HG02943 (cell line): Measurements from ENCODE around the gene COL13A1.

ENCODE experiments used
- ATAC-seq: cut with Tn5 transposase; IDR thresholded peaks from one replicate; pipeline ENCODE4 v1.9.1; 2021; ENCODE audit warnings: mild to moderate bottlenecking, low read depth, moderate library complexity; ENCODE audit not compliant: unreplicated experiment

The COL13A1 gene

DNA sequence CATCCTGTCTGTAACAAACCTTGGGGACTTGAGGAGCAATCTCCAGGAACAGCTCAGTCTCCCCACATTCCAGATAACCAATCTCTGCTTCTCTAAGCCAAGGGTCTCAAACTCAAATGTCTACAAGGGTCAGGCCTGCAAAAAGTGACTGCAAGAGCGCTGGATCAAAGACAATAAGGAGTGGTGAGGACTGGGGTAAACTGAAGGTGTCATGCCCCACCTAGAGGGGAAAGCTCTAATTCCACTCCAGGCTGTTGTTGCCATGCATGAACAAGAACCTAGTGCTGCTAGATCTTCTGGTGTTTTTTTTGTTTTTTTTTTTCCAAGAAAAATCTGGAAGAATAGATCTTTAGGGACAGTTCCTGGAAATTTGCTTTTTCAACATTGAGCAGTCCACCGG lies 133.1 kb downstream of the COL13A1 start:
- ATAC-seq = no peak

DNA sequence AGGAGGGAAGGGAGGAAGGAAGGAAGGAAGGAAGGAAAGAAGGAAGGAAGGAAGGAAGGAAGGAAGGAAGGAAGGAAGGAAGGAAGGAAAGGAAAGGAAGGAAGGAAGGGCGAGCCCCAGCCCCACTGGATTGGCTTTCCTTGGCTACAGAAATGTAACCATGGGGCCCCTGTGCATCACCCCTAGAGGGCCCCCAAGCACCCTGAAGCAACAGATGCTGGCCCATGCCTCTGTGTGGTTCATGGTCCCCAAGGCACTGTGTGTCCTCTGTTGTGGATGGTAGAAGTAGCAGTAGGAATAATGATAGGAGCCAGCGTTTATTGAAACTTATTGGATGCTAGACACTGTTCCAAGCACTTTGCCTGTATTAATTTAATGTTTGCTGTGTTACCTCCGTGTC lies 134.4 kb downstream of the COL13A1 start:
- ATAC-seq = no peak

DNA sequence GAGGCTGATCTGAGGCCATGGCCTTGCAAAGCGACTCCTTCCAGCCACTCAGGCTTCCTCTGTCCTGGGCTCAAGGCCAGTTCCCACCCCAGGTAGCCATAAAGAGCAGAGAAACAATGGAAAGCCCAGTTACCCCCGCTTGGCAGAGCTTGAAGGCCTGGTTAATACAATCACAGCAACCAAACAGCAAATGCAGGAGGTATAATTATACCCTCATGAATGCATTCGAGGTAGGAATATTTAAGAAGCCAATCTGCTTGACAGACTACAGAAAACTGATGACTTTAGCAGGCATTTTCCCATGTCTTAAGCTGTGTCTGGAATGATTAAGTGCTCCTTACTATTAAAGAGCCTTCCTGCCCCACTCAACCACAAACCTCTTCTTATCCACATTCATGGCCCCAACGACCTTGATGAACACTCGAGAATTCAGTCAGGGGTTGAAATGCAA lies 136.9 kb downstream of the COL13A1 start:
- no peak for ATAC-seq

- no peak for ATAC-seq
Measured at GRCh38 chr10:69939061-69939460, 137.4 kb downstream of the COL13A1 start.

GRCh38 chr10:69939481-69939880 lies 137.8 kb downstream of the COL13A1 start:
- no peak for ATAC-seq

- no peak for ATAC-seq
Measured at GRCh38 chr10:69941730-69942129, 140.0 kb downstream of the COL13A1 start.

GRCh38 chr10:69943292-69943820 lies 141.7 kb downstream of the COL13A1 start:
- ATAC-seq = no peak

DNA sequence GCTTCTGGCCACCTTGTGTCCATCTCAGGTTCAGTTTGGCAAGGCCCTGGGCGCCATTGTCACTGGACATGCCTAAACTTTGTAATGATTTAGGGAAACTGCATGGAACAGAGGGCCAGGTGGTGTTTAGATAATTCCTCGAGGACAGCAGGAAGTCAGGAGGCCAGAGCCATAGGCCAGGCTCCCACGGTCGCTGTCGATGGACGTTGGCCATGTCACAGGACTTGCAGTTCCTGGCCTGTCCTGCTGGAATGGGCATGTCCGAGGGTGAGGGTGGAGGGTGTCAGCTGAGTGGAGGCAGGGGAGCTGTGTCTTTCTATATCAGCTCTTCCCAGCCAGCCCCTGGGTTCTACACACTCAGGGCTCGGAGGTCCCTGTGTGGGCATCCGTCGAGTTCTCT lies 143.1 kb downstream of the COL13A1 start:
- ATAC-seq = no peak

- ATAC-seq = no peak
Measured at GRCh38 chr10:69948261-69948660, 146.6 kb downstream of the COL13A1 start.

- no peak for ATAC-seq
Measured at GRCh38 chr10:69949770-69950169, 148.1 kb downstream of the COL13A1 start.

- ATAC-seq = no peak
Measured at GRCh38 chr10:69951658-69952057, 150.0 kb downstream of the COL13A1 start.

GRCh38 chr10:69952069-69952800 lies 150.5 kb downstream of the COL13A1 start:
- no peak for ATAC-seq

- ATAC-seq = no peak
Measured at GRCh38 chr10:69952821-69953221, 151.1 kb downstream of the COL13A1 start.

DNA sequence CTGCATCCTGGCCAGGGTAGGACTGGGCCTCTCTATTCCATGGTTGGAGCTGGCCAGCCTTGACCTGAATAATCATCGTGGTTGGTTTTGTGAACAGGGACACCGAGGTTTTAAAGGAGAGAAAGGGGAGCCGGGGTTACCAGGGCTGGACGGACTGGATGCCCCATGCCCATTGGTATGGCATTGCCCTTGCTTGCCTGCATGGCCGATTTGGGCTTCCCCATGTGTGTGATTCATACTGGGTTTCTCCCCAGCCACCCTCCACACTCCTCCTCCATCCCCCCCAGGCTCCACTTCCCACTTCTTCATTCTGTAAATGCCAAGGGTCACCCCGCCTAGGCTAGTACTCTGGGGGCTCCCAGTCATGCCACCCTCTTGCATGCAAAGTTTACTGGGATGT lies 152.1 kb downstream of the COL13A1 start:
- no peak for ATAC-seq

DNA sequence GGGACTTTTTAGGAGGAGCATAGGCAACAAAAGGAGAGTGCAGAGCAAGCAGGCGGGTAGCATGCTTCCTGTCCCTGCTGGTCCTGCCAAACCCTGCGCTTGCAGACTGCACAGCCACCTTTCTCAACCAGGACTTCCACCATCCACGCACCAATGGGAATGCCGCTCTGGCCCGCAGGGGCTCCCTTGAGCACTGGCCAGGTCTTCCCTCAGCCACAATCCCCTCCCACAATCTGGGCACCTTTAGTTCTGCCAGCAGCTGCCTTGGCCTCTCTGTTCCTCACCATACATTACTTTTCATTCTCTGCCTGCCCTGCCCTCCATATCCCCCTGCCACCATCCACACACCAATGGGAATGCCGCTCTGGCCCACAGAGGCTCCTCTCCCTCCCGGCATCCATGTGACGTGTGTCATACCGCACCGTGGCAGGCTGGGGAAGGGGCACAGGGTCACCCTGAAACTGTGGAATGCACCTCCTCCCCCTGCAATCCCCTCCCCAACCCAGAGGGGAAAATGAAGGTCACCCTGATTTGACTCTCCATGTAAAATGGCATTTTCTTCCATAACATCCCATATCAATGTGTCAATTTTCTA lies 153.6 kb downstream of the COL13A1 start:
- ATAC-seq = no peak

DNA sequence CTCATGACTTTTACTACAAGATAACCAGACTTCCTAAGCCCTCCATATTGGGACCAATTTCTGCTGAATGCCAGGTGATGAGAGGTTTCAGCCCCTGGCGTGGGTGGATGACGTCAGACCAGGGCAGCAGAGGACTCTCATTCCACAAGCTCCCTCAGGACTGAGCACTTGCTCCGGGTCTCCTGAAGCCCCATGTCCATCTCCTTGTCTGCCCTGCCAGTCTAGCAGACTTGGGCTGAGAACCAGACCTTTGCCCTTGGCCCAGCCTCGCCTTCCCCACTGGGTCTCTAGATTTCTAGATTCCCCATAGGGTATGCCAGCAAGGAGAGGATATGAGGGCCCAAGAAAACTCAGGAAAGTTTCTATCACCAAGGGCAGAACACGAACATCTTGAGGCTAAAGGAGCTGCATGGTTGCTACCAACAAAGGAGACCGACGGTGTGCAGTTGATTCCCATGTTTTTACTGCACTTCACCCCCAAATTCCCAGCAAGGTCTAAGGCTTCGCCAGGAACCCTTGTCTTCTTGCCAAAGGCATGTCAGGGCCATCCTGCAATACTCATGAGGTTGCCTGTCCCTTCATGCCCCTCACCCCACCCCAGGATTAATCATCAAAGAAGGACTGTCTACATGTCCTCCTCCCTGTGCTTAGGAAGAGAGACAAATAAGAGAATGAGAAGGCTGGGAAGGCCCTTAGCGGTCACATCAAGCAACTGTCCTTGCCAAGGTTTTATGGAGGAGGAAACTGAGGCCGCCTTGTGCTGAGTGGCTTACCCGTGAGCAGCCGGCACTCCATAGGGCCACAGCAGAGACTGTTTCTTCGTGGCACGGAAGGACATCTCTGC lies 154.4 kb downstream of the COL13A1 start:
- no peak for ATAC-seq

DNA sequence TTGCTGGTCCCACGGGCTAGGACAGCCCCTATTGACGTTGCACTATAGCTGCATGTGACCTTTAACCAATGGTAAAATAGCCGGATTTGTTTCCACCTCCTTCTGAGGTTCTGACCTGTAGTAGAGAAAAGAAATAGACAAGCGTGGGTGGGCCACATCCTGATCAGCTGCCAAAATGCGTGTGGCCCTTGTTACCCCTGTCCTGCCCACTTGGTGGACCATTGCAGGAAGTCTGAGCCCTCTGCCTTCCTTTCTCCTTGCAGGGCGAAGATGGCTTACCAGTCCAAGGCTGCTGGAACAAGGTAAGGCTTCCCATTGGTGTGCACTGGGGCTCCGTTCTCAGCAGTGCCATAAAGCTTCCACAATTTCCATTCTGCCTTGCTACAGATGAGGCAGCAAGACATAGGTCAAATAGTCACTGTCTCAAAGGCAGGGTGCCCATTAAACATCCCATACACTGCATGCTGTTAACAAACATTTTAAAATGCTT lies 155.1 kb downstream of the COL13A1 start:
- no peak for ATAC-seq

GRCh38 chr10:69957241-69957885 lies 155.7 kb downstream of the COL13A1 start:
- no peak for ATAC-seq

DNA sequence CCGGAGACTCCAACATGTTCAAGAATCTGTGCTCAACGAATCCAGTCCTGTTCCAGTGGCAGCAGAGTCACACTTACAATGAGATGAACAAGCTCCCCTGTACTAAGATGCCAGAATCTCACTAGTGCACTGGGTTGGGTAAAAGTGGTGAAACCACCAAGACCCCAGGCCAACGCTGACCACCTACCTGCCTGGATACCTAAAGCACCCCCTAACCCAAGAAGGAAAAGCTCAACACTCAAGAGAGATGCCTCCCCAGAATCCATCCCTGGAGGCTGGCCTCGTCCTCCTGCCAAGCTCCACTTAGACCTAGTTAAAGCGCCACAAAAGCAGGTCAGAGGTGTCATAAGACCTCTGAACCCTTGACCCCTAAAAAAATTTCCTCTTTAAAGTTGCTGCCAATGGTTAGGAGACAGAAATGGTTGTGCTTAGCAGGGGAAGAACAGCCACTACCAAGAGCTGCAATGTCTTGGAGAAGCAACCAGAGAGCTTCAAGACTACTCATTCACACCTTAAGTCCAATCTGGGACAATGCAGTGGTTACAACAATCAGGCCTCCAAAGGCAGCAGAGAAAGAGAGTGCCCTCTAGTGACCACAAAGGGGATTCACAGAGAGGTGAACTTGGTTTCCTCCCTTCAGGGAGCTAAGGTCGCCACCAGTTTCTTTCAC lies 156.3 kb downstream of the COL13A1 start:
- no peak for ATAC-seq

DNA sequence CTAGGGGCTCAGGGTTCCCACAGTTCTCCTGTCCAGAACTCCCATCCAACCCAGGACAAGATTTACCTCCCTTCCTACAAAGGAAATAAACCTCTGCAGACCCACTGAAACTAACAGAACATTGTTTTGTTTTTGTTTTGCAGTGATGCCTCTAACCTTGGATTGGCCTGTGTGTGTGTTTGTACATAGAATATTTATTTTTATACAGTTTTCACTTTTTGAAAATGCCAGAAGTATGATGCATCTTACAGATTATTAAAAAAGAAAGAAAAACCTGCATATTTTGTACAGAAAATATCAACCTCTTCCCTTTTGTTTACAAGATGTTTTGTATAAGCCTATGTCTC lies 156.8 kb downstream of the COL13A1 start:
- no peak for ATAC-seq
